ENCODE measurements around the gene RNF224. TPM values are rescaled to one million over a fixed set of nuclear protein-coding genes. Genes with fewer than 3 reads are reported as not detected.
A peak's percentile ranks its signal among the peaks of the same experiment; 100 is the strongest.

The RNF224 gene
- total RNA-seq, 1 experiment from 2014 or later = 0.16 TPM

- no TSS peak for BruUV-seq (replicated peaks)
- no peak for TF ChIP-seq CTCF (IDR thresholded peaks at IDR 0.05; ENCODE audit: unreplicated experiment)
- no peak for DNase-seq (ENCODE audit: unreplicated experiment)
- Mint-ChIP-seq H3K27ac (ENCODE audit: low read depth, unreplicated experiment) (no peak overlapping the region), H3K27me3 (ENCODE audit: insufficient read depth, unreplicated experiment) (no peaks in the 10 kb centered on the region), H3K4me3 (ENCODE audit: unreplicated experiment) (peak overlapping the region; percentile 12), H3K4me1 (ENCODE audit: insufficient read depth, unreplicated experiment) (peaks cover 5% of the 10 kb centered on the region), H3K36me3 (ENCODE audit: insufficient read depth, unreplicated experiment) (peaks cover 5% of the 10 kb centered on the region), H3K9me3 (ENCODE audit: unreplicated experiment) (no peaks in the 10 kb centered on the region)
- ChIA-PET CTCF (interaction anchor here (0.7 to 0.8 kb wide), 2 partner anchors 16 to 274 kb away, joined by 3 to 4 read pairs; no protein-coding TSS in a partner anchor), POLR2A (interaction anchor here (0.6 to 1.9 kb wide), 6 partner anchors 15 to 91 kb away, joined by 3 to 5 read pairs (median 4); partner anchors contain the start of genes NDOR1, TMEM203 and TPRN)
- intact Hi-C loops (cut with micrococcal nuclease) = loop anchor here (10.0 kb wide), 2 partner anchors 46 to 176 kb away; partner anchors contain the start of genes LRRC26, NPDC1 and TMEM210
Observed at GRCh38 chr9:137220317-137221094, 6.8 kb upstream of the RNF224 start.

GRCh38 chr9:137221095-137221505 lies 6.2 kb upstream of the RNF224 start:
- H3K9me3 Mint-ChIP-seq (ENCODE audit: unreplicated experiment) = no peaks in the 10 kb centered on the region
- BruUV-seq (replicated peaks) = no TSS peak

GRCh38 chr9:137221506-137222111 lies 5.7 kb upstream of the RNF224 start:
- POLR2A ChIA-PET = interaction anchor here (0.6 to 1.6 kb wide), 2 partner anchors 92 to 238 kb away, joined by 4 read pairs; partner anchors contain the start of gene NSMF
- DNase-seq (ENCODE audit: unreplicated experiment) = no peak
- peaks cover 10% of the 10 kb centered on the region for H3K4me1 Mint-ChIP-seq (ENCODE audit: insufficient read depth, unreplicated experiment)
- H3K27ac Mint-ChIP-seq (ENCODE audit: low read depth, unreplicated experiment) = no peak overlapping the region
- H3K36me3 Mint-ChIP-seq (ENCODE audit: insufficient read depth, unreplicated experiment) = peaks cover 5% of the 10 kb centered on the region
- intact Hi-C loops (cut with micrococcal nuclease) = loop anchor here (10.0 kb wide), 2 partner anchors 47 to 177 kb away; partner anchors contain the start of genes LRRC26, NPDC1 and TMEM210
- TF ChIP-seq CTCF (IDR thresholded peaks at IDR 0.05; ENCODE audit: unreplicated experiment) = no peak
- no TSS peak for BruUV-seq (replicated peaks)
- CTCF ChIA-PET = no interaction called here
- no peaks in the 10 kb centered on the region for H3K9me3 Mint-ChIP-seq (ENCODE audit: unreplicated experiment)
- H3K27me3 Mint-ChIP-seq (ENCODE audit: insufficient read depth, unreplicated experiment) = no peaks in the 10 kb centered on the region
- H3K4me3 Mint-ChIP-seq (ENCODE audit: unreplicated experiment) = no peak overlapping the region

More at GRCh38 chr9:137221095-137221505, 6.2 kb upstream of the RNF224 start:
- intact Hi-C loops (cut with micrococcal nuclease) = loop anchor here (10.0 kb wide), 2 partner anchors 46 to 176 kb away; partner anchors contain the start of genes LRRC26, NPDC1 and TMEM210
- H3K27ac Mint-ChIP-seq (ENCODE audit: low read depth, unreplicated experiment) = no peak overlapping the region
- peaks cover 5% of the 10 kb centered on the region for H3K36me3 Mint-ChIP-seq (ENCODE audit: insufficient read depth, unreplicated experiment)
- no peak for TF ChIP-seq CTCF (IDR thresholded peaks at IDR 0.05; ENCODE audit: unreplicated experiment)
- ChIA-PET CTCF (interaction anchor here (0.7 kb wide), 1 partner anchor 275 kb away, joined by 3 read pairs; no protein-coding TSS in a partner anchor), POLR2A (interaction anchor here (0.6 to 1.6 kb wide), 3 partner anchors 32 to 238 kb away, joined by 3 to 4 read pairs (median 4); partner anchors contain the start of gene NSMF)
- H3K27me3 Mint-ChIP-seq (ENCODE audit: insufficient read depth, unreplicated experiment) = no peaks in the 10 kb centered on the region
- H3K4me1 Mint-ChIP-seq (ENCODE audit: insufficient read depth, unreplicated experiment) = peaks cover 5% of the 10 kb centered on the region
- no peak for DNase-seq (ENCODE audit: unreplicated experiment)
- H3K4me3 Mint-ChIP-seq (ENCODE audit: unreplicated experiment) = no peak overlapping the region
